Suprapubic skin (tissue), 4 donors: ENCODE results near the gene TRIM71.

Experiments used
- CTCF ChIP-seq, 2 donors: fragments of 200-600 bp in 1 of 2; fragments of 450-650 bp in 1 of 2; sonication (generic) in 1 of 2; IDR thresholded peaks; one replicate each; pipeline ENCODE4 v1.5.1; 2016 to 2019; ENCODE audit warnings: antibody characterized with exemption in 2 of 2, mild to moderate bottlenecking in 1 of 2, moderate library complexity in 1 of 2
- EP300 ChIP-seq: sonication (generic); formaldehyde crosslinking; IDR thresholded peaks from one replicate; pipeline ENCODE4 v1.6.1; 2017; ENCODE audit warnings: antibody characterized with exemption
- POLR2A ChIP-seq, 2 donors: fragments of 450-650 bp; IDR thresholded peaks; one replicate each; pipeline ENCODE4 v1.6.1; 2017; ENCODE audit warnings: antibody characterized with exemption in 2 of 2, mild to moderate bottlenecking in 2 of 2, moderate library complexity in 2 of 2
- POLR2AphosphoS5 ChIP-seq, 3 donors: sonication (generic); formaldehyde crosslinking; IDR thresholded peaks; one replicate each; pipeline ENCODE4 v1.6.1; 2017; ENCODE audit warnings: antibody characterized with exemption in 3 of 3

- TF ChIP-seq CTCF (IDR thresholded peaks at IDR 0.05): no peak
- TF ChIP-seq EP300: no peak
- no peak for TF ChIP-seq POLR2A (IDR thresholded peaks at IDR 0.05)
- no peak for TF ChIP-seq POLR2AphosphoS5 (IDR thresholded peaks at IDR 0.05)
These were observed 21.9 kb downstream of the TRIM71 start for GRCh38 chr3:32839714-32840085.
